Natural killer cell (primary cell): Measurements from ENCODE around the gene IL11. TPM values are rescaled to one million over a fixed set of nuclear protein-coding genes. Genes with fewer than 3 reads are reported as not detected.

Source experiments
- ATAC-seq, 3 donors: fragments of 150-1000 bp in 2 of 3; fragments of 200-7000 bp in 1 of 3; cut with Tn5 transposase; 1 replicate in 1 of 3; 2 replicates in 2 of 3; pipeline ENCODE4 v1.10.0; 2021; ENCODE audit warnings: mild to moderate bottlenecking in 2 of 3, moderate library complexity in 2 of 3
- DNase-seq, 2 donors: peaks; one replicate each; pipeline versions ENCODE4 v3.0.0 to v3.0.0-alpha.2; 2013 to 2021; ENCODE audit warnings: mixed read lengths in 1 of 2
- H3K27ac ChIP-seq: one replicate; pipeline ENCODE4 v1.5.1; 2013; ENCODE audit warnings: mild to moderate bottlenecking, low read length
- H3K27me3 ChIP-seq: one replicate; pipeline ENCODE4 v1.6.1; 2013; ENCODE audit warnings: low read length; ENCODE audit not compliant: control insufficient read depth, insufficient read depth
- H3K36me3 ChIP-seq: one replicate; pipeline ENCODE4 v1.6.1; 2013; ENCODE audit warnings: low read length; ENCODE audit not compliant: control insufficient read depth, insufficient read depth
- H3K4me1 ChIP-seq: one replicate; pipeline ENCODE4 v1.6.1; 2013; ENCODE audit warnings: low read length; ENCODE audit not compliant: control insufficient read depth, insufficient read depth
- H3K4me3 ChIP-seq: one replicate; pipeline ENCODE4 v1.5.1; 2013; ENCODE audit warnings: low read length
- H3K9me3 ChIP-seq: one replicate; pipeline ENCODE4 v1.6.1; 2013; ENCODE audit warnings: low read length; ENCODE audit not compliant: control insufficient read depth, insufficient read depth
- H3K27ac Mint-ChIP-seq, 2 donors: one replicate each; pipeline ENCODE4 v1.8.0; 2022; ENCODE audit warnings: mild to moderate bottlenecking in 2 of 2, mixed read lengths in 2 of 2, moderate library complexity in 1 of 2
- H3K27me3 Mint-ChIP-seq, 2 donors: one replicate each; pipeline ENCODE4 v1.8.0; 2022; ENCODE audit warnings: low read depth in 2 of 2, mixed read lengths in 2 of 2
- H3K36me3 Mint-ChIP-seq: one replicate; pipeline ENCODE4 v1.8.0; 2022; ENCODE audit warnings: mixed read lengths
- H3K4me1 Mint-ChIP-seq, 2 donors: one replicate each; pipeline ENCODE4 v1.8.0; 2022; ENCODE audit warnings: mixed read lengths in 2 of 2
- H3K4me3 Mint-ChIP-seq: one replicate; pipeline ENCODE4 v1.8.0; 2022; ENCODE audit warnings: mild to moderate bottlenecking, moderate library complexity, mixed read lengths
- H3K9me3 Mint-ChIP-seq, 2 donors: one replicate each; pipeline ENCODE4 v1.8.0; 2022; ENCODE audit warnings: mixed read lengths in 2 of 2
- CTCF ChIP-seq: fragments of 200-600 bp; IDR thresholded peaks from one replicate; pipeline ENCODE4 v1.8.0; 2022; ENCODE audit warnings: antibody characterized with exemption
- WGBS: methylation state at CpG from one replicate; pipeline ENCODE4 v1.1.7; 2013; ENCODE audit warnings: missing lambda C conversion rate; ENCODE audit not compliant: insufficient coverage; 5-methylcytosine and 5-hydroxymethylcytosine counted together
- intact Hi-C: fragments of 100-400 bp; cut with micrococcal nuclease; formaldehyde crosslinking; loops from one replicate; pipeline ENCODE4 v1.14.2; 2022
- total RNA-seq, 4 donors: library from RNA; stranded (reverse); fragments of 120-200 nt in 1 of 4; gene quantifications; one replicate each; pipeline versions ENCODE4 v1.2.3 to v1.2.4, GENCODE V29; 2013 to 2022

IL11 gene
- total RNA-seq, 3 donors from 2014 or later (not counting 1 experiment from before 2014, with no cell fraction given): 0.14 to 0.35 (median 0.27) TPM

GRCh38 chr19:55316646-55317045 lies 53.6 kb downstream of the IL11 start:
- H3K27ac Mint-ChIP-seq: no peak overlapping the region
- no peak for TF ChIP-seq CTCF
- no peaks in the 10 kb centered on the region for H3K4me1 ChIP-seq
- DNase-seq (no peak), ATAC-seq (no peak)
- H3K9me3 Mint-ChIP-seq: no peaks in the 10 kb centered on the region
- no peaks in the 10 kb centered on the region for H3K36me3 ChIP-seq
- peaks cover 2% of the 10 kb centered on the region in 2 donors for H3K27me3 Mint-ChIP-seq
- H3K9me3 ChIP-seq: no peaks in the 10 kb centered on the region
- H3K27ac ChIP-seq: no peak overlapping the region
- no peaks in the 10 kb centered on the region for H3K4me1 Mint-ChIP-seq
- intact Hi-C loops: no loop called here
- no peaks in the 10 kb centered on the region for H3K36me3 Mint-ChIP-seq
- 93% methylated on average over 8 of the region's 8 CpGs for WGBS
- no peaks in the 10 kb centered on the region for H3K27me3 ChIP-seq
- no peak overlapping the region for H3K4me3 ChIP-seq
- no peak overlapping the region for H3K4me3 Mint-ChIP-seq

GRCh38 chr19:55315956-55316525 lies 54.2 kb downstream of the IL11 start:
- no peak for ATAC-seq
- Mint-ChIP-seq H3K9me3 (no peaks in the 10 kb centered on the region), H3K27ac (no peak overlapping the region), H3K36me3 (no peaks in the 10 kb centered on the region), H3K4me1 (no peaks in the 10 kb centered on the region), H3K27me3 (no peaks in the 10 kb centered on the region), H3K4me3 (no peak overlapping the region)
- no peak for TF ChIP-seq CTCF
- Histone ChIP-seq H3K27ac (no peak overlapping the region), H3K9me3 (no peaks in the 10 kb centered on the region), H3K36me3 (no peaks in the 10 kb centered on the region), H3K27me3 (no peaks in the 10 kb centered on the region), H3K4me1 (no peaks in the 10 kb centered on the region), H3K4me3 (no peak overlapping the region)
- intact Hi-C loops: no loop called here
- no peak for DNase-seq
- WGBS: 88% methylated on average over 13 of the region's 13 CpGs

GRCh38 chr19:55314396-55314795 lies 55.9 kb downstream of the IL11 start:
- H3K4me1 Mint-ChIP-seq: no peaks in the 10 kb centered on the region
- 90% methylated on average over 8 of the region's 8 CpGs for WGBS
- Histone ChIP-seq H3K27me3 (no peaks in the 10 kb centered on the region), H3K27ac (no peak overlapping the region), H3K4me1 (no peaks in the 10 kb centered on the region), H3K9me3 (no peaks in the 10 kb centered on the region), H3K4me3 (no peak overlapping the region), H3K36me3 (no peaks in the 10 kb centered on the region)
- ATAC-seq: no peak
- TF ChIP-seq CTCF: no peak
- no peaks in the 10 kb centered on the region for H3K27me3 Mint-ChIP-seq
- H3K36me3 Mint-ChIP-seq: no peaks in the 10 kb centered on the region
- no peak overlapping the region for H3K27ac Mint-ChIP-seq
- intact Hi-C loops: no loop called here
- no peak overlapping the region for H3K4me3 Mint-ChIP-seq
- DNase-seq: no peak
- H3K9me3 Mint-ChIP-seq: no peaks in the 10 kb centered on the region

Other genes starting within 250 kb of the IL11 start
- gene TNNT1, start 221.3 kb downstream of the IL11 start, total RNA-seq: under 1 TPM in 1 of 3 donors, not detected in 2; 0.94 TPM
- under 1 TPM in 1 of 3 donors, not detected in 2; 0.94 TPM for gene TNNI3, start 212.7 kb downstream of the IL11 start, total RNA-seq
- gene DNAAF3, start 203.8 kb downstream of the IL11 start, total RNA-seq: not detected
- 1 to 10 TPM; 4.9 to 6.1 (median 5.3) TPM for gene SYT5, start 190.2 kb downstream of the IL11 start, total RNA-seq
- under 1 TPM in 1 of 3 donors, not detected in 2; 0.45 TPM for gene PTPRH, start 161.0 kb downstream of the IL11 start, total RNA-seq
- gene TMEM86B, start 141.7 kb downstream of the IL11 start, total RNA-seq: 10 to 100 TPM; 12.6 to 14.7 (median 14.6) TPM
- gene PPP6R1, start 111.4 kb downstream of the IL11 start, total RNA-seq: 100 to 1,000 TPM; 252 to 275 (median 260) TPM
- gene HSPBP1, start 90.4 kb downstream of the IL11 start, total RNA-seq: 10 to 100 TPM; 17.1 to 19.5 (median 18.5) TPM
- gene BRSK1, start 86.5 kb downstream of the IL11 start, total RNA-seq: 1 to 10 TPM; 6.0 to 9.8 (median 6.5) TPM
- gene TMEM150B, start 45.1 kb downstream of the IL11 start, total RNA-seq: 1 to 10 TPM in 1 of 3 donors, under 1 TPM in 1, not detected in 1; 0.87 to 2.1 TPM
- gene KMT5C, start 30.6 kb downstream of the IL11 start, total RNA-seq: 100 to 1,000 TPM in 1 of 3 donors, 10 to 100 TPM in 2; 44.5 to 147 (median 46.8) TPM
- gene COX6B2, start 15.7 kb downstream of the IL11 start, total RNA-seq: 1 to 10 TPM in 1 of 3 donors, under 1 TPM in 1, not detected in 1; 0.26 to 6.5 TPM
- gene GARIN5B, start 7.2 kb downstream of the IL11 start, total RNA-seq: not detected
- not detected for gene TMEM190, start 6.4 kb upstream of the IL11 start, total RNA-seq
- 1 to 10 TPM; 2.9 to 5.1 (median 4.0) TPM for gene TMEM238, start 13.8 kb upstream of the IL11 start, total RNA-seq
- 1,000 to 10,000 TPM; 1,373 to 1,704 (median 1,679) TPM for gene RPL28, start 15.5 kb upstream of the IL11 start, total RNA-seq
- gene UBE2S, start 37.3 kb upstream of the IL11 start, total RNA-seq: 100 to 1,000 TPM in 1 of 3 donors, 10 to 100 TPM in 2; 60.2 to 107 (median 63.9) TPM
- not detected for gene SHISA7, start 72.8 kb upstream of the IL11 start, total RNA-seq
- gene ISOC2, start 91.2 kb upstream of the IL11 start, total RNA-seq: 10 to 100 TPM in 1 of 3 donors, 1 to 10 TPM in 2; 7.2 to 12.4 (median 9.5) TPM
- not detected for gene C19orf85, start 94.3 kb upstream of the IL11 start, total RNA-seq
- gene ZNF628, start 106.2 kb upstream of the IL11 start, total RNA-seq: 10 to 100 TPM; 20.8 to 28.7 (median 24.1) TPM
- 10 to 100 TPM in 1 of 3 donors, 1 to 10 TPM in 2; 8.7 to 12.5 (median 8.8) TPM for gene NAT14, start 114.7 kb upstream of the IL11 start, total RNA-seq
- gene SSC5D, start 118.0 kb upstream of the IL11 start, total RNA-seq: under 1 TPM; 0.11 to 0.68 (median 0.58) TPM
- gene SBK2, start 166.7 kb upstream of the IL11 start, total RNA-seq: not detected
- gene SBK3, start 175.1 kb upstream of the IL11 start, total RNA-seq: not detected
- gene ZNF579, start 210.4 kb upstream of the IL11 start, total RNA-seq: 10 to 100 TPM in 1 of 3 donors, 1 to 10 TPM in 2; 8.3 to 11.2 (median 9.5) TPM
- gene FIZ1, start 229.1 kb upstream of the IL11 start, total RNA-seq: 10 to 100 TPM in 2 of 3 donors, 1 to 10 TPM in 1; 8.5 to 18.2 (median 10.3) TPM
- 10 to 100 TPM in 2 of 3 donors, 1 to 10 TPM in 1; 9.2 to 12.6 (median 12.5) TPM for gene ZNF524, start 229.8 kb upstream of the IL11 start, total RNA-seq
- 10 to 100 TPM; 18.5 to 22.1 (median 20.9) TPM for gene ZNF865, start 235.2 kb upstream of the IL11 start, total RNA-seq